Measurements from ENCODE around the gene FGFBP1. TPM values are rescaled to one million over a fixed set of nuclear protein-coding genes. Genes with fewer than 3 reads are reported as not detected.
A peak's percentile ranks its signal among the peaks of the same experiment; 100 is the strongest.

Gene FGFBP1
- total and polyA plus RNA-seq, 2 of the 4 experiments (the other 2 are of a cell fraction): under 0.01 TPM; not detected in 1

DNA sequence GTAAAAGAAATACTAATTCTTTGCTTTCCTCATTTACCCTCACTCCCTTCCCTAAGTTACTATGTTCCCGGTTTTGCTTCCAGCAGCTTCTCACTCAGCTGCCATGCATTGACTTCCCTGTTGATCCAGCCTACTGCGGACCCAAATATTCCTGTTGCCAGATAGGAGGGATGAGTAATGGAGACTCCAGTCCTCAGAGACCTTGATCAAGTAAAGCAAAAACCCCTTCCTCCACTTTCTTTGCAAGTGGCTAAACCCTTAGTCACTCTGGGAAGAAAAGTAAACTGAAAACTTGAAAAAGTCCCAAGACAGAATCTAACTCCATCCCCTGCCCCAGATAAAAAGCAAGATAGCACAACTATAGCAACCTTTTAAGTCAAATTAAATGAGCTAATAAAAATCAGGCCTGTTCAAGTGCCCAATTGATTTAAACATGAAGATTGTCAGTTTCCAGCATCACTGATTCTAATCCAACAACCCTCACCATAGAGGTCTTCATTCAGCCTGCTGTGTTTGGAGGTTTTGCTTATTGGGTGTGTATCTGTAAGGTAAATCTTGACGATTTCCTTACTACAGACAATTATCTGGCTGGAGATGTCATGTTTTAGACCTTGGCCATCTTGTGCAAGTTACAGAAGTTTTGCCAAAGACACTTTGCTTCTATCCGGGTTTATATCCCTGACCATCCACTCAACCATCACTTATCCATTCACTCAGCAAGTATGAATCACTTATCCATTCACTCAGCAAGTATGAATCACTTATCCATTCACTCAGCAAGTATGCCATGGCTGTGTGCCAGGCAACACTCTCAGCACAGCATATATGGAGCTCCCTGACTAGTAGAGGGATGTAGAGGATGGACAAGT, 17.6 kb downstream of the FGFBP1 start:
- ATAC-seq (ENCODE audit: low read depth): peak; percentile 93
- Histone ChIP-seq H3K4me2 (ENCODE audit: low read depth, low read length) (peak overlapping the region; percentile 56; the same call in 1 of the 2 replicates), H4K91ac (ENCODE audit: insufficient read depth, low read depth, low read length) (peak overlapping the region; percentile 92), H2AK9ac (replicated peaks; ENCODE audit: low read depth, low read length, poor library complexity) (peak overlapping the region; percentile 92), H3K4ac (ENCODE audit: low read depth, low read length) (peak overlapping the region; percentile 97), H2BK120ac (ENCODE audit: low read depth, low read length) (peak overlapping the region; percentile 99), H3K23ac (ENCODE audit: low read depth, low read length) (peak overlapping the region; percentile 84), H2BK15ac (ENCODE audit: low read depth, low read length) (peak overlapping the region; percentile 96), H3K27ac (ENCODE audit: insufficient read depth, low read length) (peak overlapping the region; percentile 44), H3K9me1 (ENCODE audit: insufficient read depth, low read length) (peaks cover 13% of the 10 kb centered on the region), H3K56ac (ENCODE audit: extremely low read depth, insufficient read depth, low read length) (peak overlapping the region; percentile 98), H4K5ac (ENCODE audit: low read depth, low read length) (peak overlapping the region; percentile 16), H3K9me3 (ENCODE audit: control insufficient read depth, insufficient read depth, low read length) (no peaks in the 10 kb centered on the region), H2BK5ac (ENCODE audit: low read depth, low read length, poor library complexity, severe bottlenecking) (peak overlapping the region; percentile 97), H2AFZ (replicated peaks; ENCODE audit: low read length, poor library complexity) (peak overlapping the region; percentile 78), H3K79me1 (ENCODE audit: low read depth in 1 of 2, low read length in 2 of 2) (no peaks in the 10 kb centered on the region), H3K36me3 (ENCODE audit: control insufficient read depth, insufficient read depth, low read length) (no peaks in the 10 kb centered on the region), H3K4me3 (ENCODE audit: insufficient read depth, low read depth, low read length) (no peak overlapping the region), H4K20me1 (ENCODE audit: insufficient read depth, low read length) (no peaks in the 10 kb centered on the region), H3K9ac (ENCODE audit: low read depth, low read length) (no peak overlapping the region; the same call in 1 of the 2 replicates), H3K18ac (ENCODE audit: low read depth, low read length) (peak overlapping the region; percentile 91; the same call in 1 of the 2 replicates), H4K8ac (ENCODE audit: low read depth in 2 of 2, low read length in 2 of 2) (peak overlapping the region; percentile 84 to 86), H3K4me1 (ENCODE audit: control insufficient read depth, insufficient read depth, low read length) (peaks cover 9% of the 10 kb centered on the region), H2AK5ac (ENCODE audit: low read depth, low read length) (peak overlapping the region; percentile 86), H3K27me3 (ENCODE audit: control insufficient read depth, insufficient read depth, low read length) (no peaks in the 10 kb centered on the region), H2BK20ac (ENCODE audit: low read depth, low read length) (peak overlapping the region; percentile 100), H3K14ac (replicated peaks; ENCODE audit: low read depth, low read length) (peak overlapping the region; percentile 58)
- DNase-seq: peak; percentile 99
- dilution Hi-C loops (cut with HindIII; ENCODE audit: low sequenced_read_pairs, unreplicated experiment): no loop called here
- ChIA-PET CTCF (interaction anchor here (1.0 kb wide), 1 partner anchor 35 kb away, joined by 3 read pairs; no protein-coding TSS in a partner anchor), POLR2A (ENCODE audit: unreplicated experiment) (interaction anchor here (1.8 kb wide), 1 partner anchor 11 kb away, joined by 4 read pairs; no protein-coding TSS in a partner anchor)
- in situ Hi-C loops (cut with MboI; ENCODE audit: low sequenced_read_pairs): no loop called here
- 0% methylated on average over 1 of the region's 4 CpGs; no CpG with 5 or more reads in 1 of the 2 experiments for WGBS, 2 experiments (ENCODE audit: extremely low coverage in 2 of 2, insufficient read length in 1 of 2)
- no TSS peak for BruUV-seq (replicated peaks)
- TF ChIP-seq MAFK (IDR thresholded peaks at IDR 0.05; ENCODE audit: low read depth, low read length): peak; percentile 64; the same call in 1 of the 2 replicates
- TF ChIP-seq MXI1 (IDR thresholded peaks at IDR 0.05; ENCODE audit: borderline replicate concordance, low read depth, low read length): no peak
- no peak; the same call in 1 of the 2 replicates for TF ChIP-seq BHLHE40 (IDR thresholded peaks at IDR 0.05; ENCODE audit: low read depth, low read length)
- TF ChIP-seq MAZ (IDR thresholded peaks at IDR 0.05; ENCODE audit: borderline replicate concordance, low read depth, low read length): no peak
- TF ChIP-seq, protein P1, sequence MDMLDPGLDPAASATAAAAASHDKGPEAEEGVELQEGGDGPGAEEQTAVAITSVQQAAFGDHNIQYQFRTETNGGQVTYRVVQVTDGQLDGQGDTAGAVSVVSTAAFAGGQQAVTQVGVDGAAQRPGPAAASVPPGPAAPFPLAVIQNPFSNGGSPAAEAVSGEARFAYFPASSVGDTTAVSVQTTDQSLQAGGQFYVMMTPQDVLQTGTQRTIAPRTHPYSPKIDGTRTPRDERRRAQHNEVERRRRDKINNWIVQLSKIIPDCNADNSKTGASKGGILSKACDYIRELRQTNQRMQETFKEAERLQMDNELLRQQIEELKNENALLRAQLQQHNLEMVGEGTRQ (IDR thresholded peaks at IDR 0.05; ENCODE audit: low read depth, low read length): no peak
- no peak for TF ChIP-seq RAD21 (IDR thresholded peaks at IDR 0.05; ENCODE audit: low read length)
- TF ChIP-seq, protein P2, sequence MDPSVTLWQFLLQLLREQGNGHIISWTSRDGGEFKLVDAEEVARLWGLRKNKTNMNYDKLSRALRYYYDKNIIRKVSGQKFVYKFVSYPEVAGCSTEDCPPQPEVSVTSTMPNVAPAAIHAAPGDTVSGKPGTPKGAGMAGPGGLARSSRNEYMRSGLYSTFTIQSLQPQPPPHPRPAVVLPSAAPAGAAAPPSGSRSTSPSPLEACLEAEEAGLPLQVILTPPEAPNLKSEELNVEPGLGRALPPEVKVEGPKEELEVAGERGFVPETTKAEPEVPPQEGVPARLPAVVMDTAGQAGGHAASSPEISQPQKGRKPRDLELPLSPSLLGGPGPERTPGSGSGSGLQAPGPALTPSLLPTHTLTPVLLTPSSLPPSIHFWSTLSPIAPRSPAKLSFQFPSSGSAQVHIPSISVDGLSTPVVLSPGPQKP (IDR thresholded peaks at IDR 0.05; ENCODE audit: borderline replicate concordance, low read depth, low read length): no peak
- TF ChIP-seq CEBPB (IDR thresholded peaks at IDR 0.05; ENCODE audit: low read depth, low read length): peak; percentile 59
- no peak for TF ChIP-seq POLR2A (IDR thresholded peaks at IDR 0.05; ENCODE audit: low read depth, low read length)
- TF ChIP-seq, protein P3, sequence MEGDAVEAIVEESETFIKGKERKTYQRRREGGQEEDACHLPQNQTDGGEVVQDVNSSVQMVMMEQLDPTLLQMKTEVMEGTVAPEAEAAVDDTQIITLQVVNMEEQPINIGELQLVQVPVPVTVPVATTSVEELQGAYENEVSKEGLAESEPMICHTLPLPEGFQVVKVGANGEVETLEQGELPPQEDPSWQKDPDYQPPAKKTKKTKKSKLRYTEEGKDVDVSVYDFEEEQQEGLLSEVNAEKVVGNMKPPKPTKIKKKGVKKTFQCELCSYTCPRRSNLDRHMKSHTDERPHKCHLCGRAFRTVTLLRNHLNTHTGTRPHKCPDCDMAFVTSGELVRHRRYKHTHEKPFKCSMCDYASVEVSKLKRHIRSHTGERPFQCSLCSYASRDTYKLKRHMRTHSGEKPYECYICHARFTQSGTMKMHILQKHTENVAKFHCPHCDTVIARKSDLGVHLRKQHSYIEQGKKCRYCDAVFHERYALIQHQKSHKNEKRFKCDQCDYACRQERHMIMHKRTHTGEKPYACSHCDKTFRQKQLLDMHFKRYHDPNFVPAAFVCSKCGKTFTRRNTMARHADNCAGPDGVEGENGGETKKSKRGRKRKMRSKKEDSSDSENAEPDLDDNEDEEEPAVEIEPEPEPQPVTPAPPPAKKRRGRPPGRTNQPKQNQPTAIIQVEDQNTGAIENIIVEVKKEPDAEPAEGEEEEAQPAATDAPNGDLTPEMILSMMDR (conservative IDR thresholded peaks at IDR 0.05; ENCODE audit: low read depth, low read length): no peak
- peak; percentile 99 for TF ChIP-seq FOS (IDR thresholded peaks at IDR 0.05; ENCODE audit: low read depth, low read length)
- intact Hi-C loops (cut with micrococcal nuclease): loop anchor here (2.0 kb wide), 1 partner anchor 26 kb away; no protein-coding TSS in a partner anchor

Measured in IMR-90 (cell line).